GM18951 (cell line): ENCODE measurements around the gene OBI1.

Experiments used
- POLR2A ChIP-seq: IDR thresholded peaks from 4 replicates; pipeline ENCODE4 v1.6.1; 2011; ENCODE audit warnings: mild to moderate bottlenecking; ENCODE audit not compliant: insufficient read length, insufficient read depth; ENCODE audit errors: extremely low read depth
- in situ Hi-C: fragments of 300-500 bp; cut with MboI; formaldehyde crosslinking; loops from one replicate; pipeline ENCODE4 v1.12.0; 2022; ENCODE audit warnings: low sequenced_read_pairs, mixed read lengths, inconsistent platforms; ENCODE audit not compliant: unreplicated experiment

The OBI1 gene

GRCh38 chr13:78630511-78630910 lies 28.4 kb downstream of the OBI1 start:
- no peak for TF ChIP-seq POLR2A
- in situ Hi-C loops: no loop called here

GRCh38 chr13:78625384-78625783 lies 33.6 kb downstream of the OBI1 start:
- TF ChIP-seq POLR2A: no peak
- in situ Hi-C loops: no loop called here

- in situ Hi-C loops: no loop called here
- no peak for TF ChIP-seq POLR2A
Observed at GRCh38 chr13:78623132-78623531, 35.8 kb downstream of the OBI1 start.

GRCh38 chr13:78620936-78621470 lies 38.0 kb downstream of the OBI1 start:
- TF ChIP-seq POLR2A: no peak
- in situ Hi-C loops: no loop called here

GRCh38 chr13:78618411-78618810 lies 40.5 kb downstream of the OBI1 start:
- in situ Hi-C loops: no loop called here
- no peak for TF ChIP-seq POLR2A

- no peak for TF ChIP-seq POLR2A
- in situ Hi-C loops: no loop called here
Observed at GRCh38 chr13:78611040-78611439, 47.9 kb downstream of the OBI1 start.

- no peak for TF ChIP-seq POLR2A
- in situ Hi-C loops: no loop called here
Observed at GRCh38 chr13:78610381-78610883, 48.5 kb downstream of the OBI1 start.

- in situ Hi-C loops: no loop called here
- no peak for TF ChIP-seq POLR2A
Observed at GRCh38 chr13:78609464-78610205, 49.3 kb downstream of the OBI1 start.

- no peak for TF ChIP-seq POLR2A
- in situ Hi-C loops: no loop called here
Observed at GRCh38 chr13:78608688-78609463, 50.1 kb downstream of the OBI1 start.

- in situ Hi-C loops: no loop called here
- TF ChIP-seq POLR2A: no peak
Observed at GRCh38 chr13:78608252-78608687, 50.7 kb downstream of the OBI1 start.

- TF ChIP-seq POLR2A: no peak
- in situ Hi-C loops: no loop called here
Observed at GRCh38 chr13:78607409-78608251, 51.3 kb downstream of the OBI1 start.

GRCh38 chr13:78606471-78607408 lies 52.2 kb downstream of the OBI1 start:
- in situ Hi-C loops: no loop called here
- no peak for TF ChIP-seq POLR2A
